Uterus (tissue), 2 donors: ENCODE measurements around the gene ZBTB20.

Experiments used
- CTCF ChIP-seq, 4 experiments: fragments of 200-600 bp in 2 of 4; fragments of 450-650 bp in 2 of 4; sonication (generic) in 2 of 4; IDR thresholded peaks; one replicate each; pipeline ENCODE4 v1.5.1; 2016 to 2019; ENCODE audit warnings: antibody characterized with exemption in 4 of 4, mild to moderate bottlenecking in 2 of 4, moderate library complexity in 1 of 4
- POLR2A ChIP-seq, 2 donors: fragments of 450-650 bp; IDR thresholded peaks; one replicate each; pipeline ENCODE4 v1.6.1; 2016; ENCODE audit warnings: antibody characterized with exemption in 2 of 2, mild to moderate bottlenecking in 1 of 2, moderate library complexity in 1 of 2

GRCh38 chr3:114484919-114485318 lies 662.2 kb downstream of the ZBTB20 start:
- TF ChIP-seq POLR2A (IDR thresholded peaks at IDR 0.05) = no peak
- no peak for TF ChIP-seq CTCF (IDR thresholded peaks at IDR 0.05)
